PC-9 (cell line): ENCODE results near the gene SHISAL1.

ENCODE experiments used
- CTCF ChIP-seq: fragments of 200-600 bp; sonication (generic); conservative IDR thresholded peaks from 2 replicates; pipeline ENCODE4 v1.6.1; 2017; ENCODE audit warnings: mixed run types, antibody characterized with exemption, mild to moderate bottlenecking, moderate library complexity
- EZH2 ChIP-seq: fragments of 200-600 bp; sonication (generic); IDR thresholded peaks from 2 replicates; pipeline ENCODE4 v1.8.0; 2017; ENCODE audit warnings: antibody characterized with exemption, low read depth

GRCh38 chr22:44271732-44272400, 40.9 kb downstream of the SHISAL1 start:
- TF ChIP-seq CTCF (no peak), EZH2 (no peak)
